IMR-90 (cell line): ENCODE results near the gene TOE1. TPM values are rescaled to one million over a fixed set of nuclear protein-coding genes. Genes with fewer than 3 reads are reported as not detected.

Experiments
- ATAC-seq: fragments of 200-7000 bp; cut with Tn5 transposase; 2 replicates; pipeline ENCODE4 v1.9.1; 2020; ENCODE audit warnings: low read depth, mild to moderate bottlenecking, moderate library complexity
- BruUV-seq: library from RNA; stranded (reverse); fragments of 400-500 nt; replicated peaks from 2 replicates; lab custom pipeline; 2021; lab: Mats Ljungman, UMichigan
- CTCF ChIA-PET: fragments of 300-600 bp; formaldehyde crosslinking; extraction: SDS; loops from one replicate; lab custom pipeline; 2021; ENCODE audit warnings: antibody characterized with exemption; lab: Yijun Ruan, JAX
- POLR2A ChIA-PET: fragments of 300-600 bp; sonication (Branson Sonifier 250); formaldehyde crosslinking; loops from one replicate; lab custom pipeline; 2022; ENCODE audit warnings: antibody characterized with exemption; ENCODE audit not compliant: unreplicated experiment; lab: Charles Lee
- DNase-seq: peaks from one replicate; pipeline ENCODE4 v3.0.0; 2013
- H2AFZ ChIP-seq: replicated peaks from 2 replicates; pipeline ENCODE3; 2013; ENCODE audit warnings: low read length, mild to moderate bottlenecking; ENCODE audit not compliant: poor library complexity
- H2AK5ac ChIP-seq: 2 replicates; pipeline ENCODE4 v1.6.1; 2013; ENCODE audit warnings: low read depth, low read length, inconsistent platforms
- H2AK9ac ChIP-seq: replicated peaks from 2 replicates; pipeline ENCODE3; 2013; ENCODE audit warnings: mild to moderate bottlenecking, low read depth, low read length, moderate library complexity; ENCODE audit not compliant: poor library complexity
- H2BK120ac ChIP-seq: 2 replicates; pipeline ENCODE4 v1.6.1; 2013; ENCODE audit warnings: low read depth, low read length, inconsistent platforms
- H2BK15ac ChIP-seq: 3 replicates; pipeline ENCODE4 v1.6.1; 2013; ENCODE audit warnings: low read depth, low read length, inconsistent platforms
- H2BK20ac ChIP-seq: 2 replicates; pipeline ENCODE4 v1.6.1; 2013; ENCODE audit warnings: low read depth, mild to moderate bottlenecking, inconsistent platforms, low read length, moderate library complexity
- H2BK5ac ChIP-seq: 2 replicates; pipeline ENCODE4 v1.6.1; 2013; ENCODE audit warnings: mild to moderate bottlenecking, low read depth, low read length, inconsistent platforms; ENCODE audit not compliant: poor library complexity, severe bottlenecking
- H3K14ac ChIP-seq: replicated peaks from 2 replicates; pipeline ENCODE4 v1.6.1; 2013; ENCODE audit warnings: low read depth, low read length, inconsistent platforms
- H3K18ac ChIP-seq: 2 replicates; pipeline ENCODE4 v1.6.1; 2013; ENCODE audit warnings: low read depth, low read length, control low read depth
- H3K23ac ChIP-seq: 2 replicates; pipeline ENCODE4 v1.6.1; 2013; ENCODE audit warnings: low read depth, low read length, inconsistent platforms
- H3K27ac ChIP-seq: 2 replicates; pipeline ENCODE4 v1.5.1; 2013; ENCODE audit warnings: mild to moderate bottlenecking, control low read depth, low read length; ENCODE audit not compliant: insufficient read depth
- H3K27me3 ChIP-seq: 2 replicates; pipeline ENCODE4 v1.6.1; 2013; ENCODE audit warnings: low read length; ENCODE audit not compliant: control insufficient read depth, insufficient read depth
- H3K36me3 ChIP-seq: 2 replicates; pipeline ENCODE4 v1.6.1; 2013; ENCODE audit warnings: low read length, mixed read lengths; ENCODE audit not compliant: control insufficient read depth, insufficient read depth
- H3K4ac ChIP-seq: 2 replicates; pipeline ENCODE4 v1.6.1; 2013; ENCODE audit warnings: low read depth, low read length, inconsistent platforms
- H3K4me1 ChIP-seq: 2 replicates; pipeline ENCODE4 v1.6.1; 2013; ENCODE audit warnings: low read length, mixed read lengths; ENCODE audit not compliant: control insufficient read depth, insufficient read depth
- H3K4me2 ChIP-seq: 2 replicates; pipeline ENCODE4 v1.6.1; 2013; ENCODE audit warnings: low read depth, mild to moderate bottlenecking, control low read depth, low read length, moderate library complexity
- H3K4me3 ChIP-seq: 2 replicates; pipeline ENCODE4 v1.5.1; 2013; ENCODE audit warnings: low read depth, mild to moderate bottlenecking, control low read depth, low read length, moderate library complexity; ENCODE audit not compliant: insufficient read depth
- H3K56ac ChIP-seq: 2 replicates; pipeline ENCODE4 v1.6.1; 2013; ENCODE audit warnings: low read length, inconsistent platforms; ENCODE audit not compliant: insufficient read depth; ENCODE audit errors: extremely low read depth
- H3K79me1 ChIP-seq, 2 experiments: 2 replicates each; pipeline ENCODE4 v1.6.1; 2013; ENCODE audit warnings: low read length in 2 of 2, inconsistent platforms in 1 of 2, low read depth in 1 of 2
- H3K9ac ChIP-seq: 2 replicates; pipeline ENCODE4 v1.6.1; 2013; ENCODE audit warnings: low read depth, low read length, control low read depth
- H3K9me1 ChIP-seq: 2 replicates; pipeline ENCODE4 v1.6.1; 2013; ENCODE audit warnings: low read length, inconsistent platforms; ENCODE audit not compliant: insufficient read depth
- H3K9me3 ChIP-seq: 2 replicates; pipeline ENCODE4 v1.6.1; 2013; ENCODE audit warnings: low read length; ENCODE audit not compliant: control insufficient read depth, insufficient read depth
- H4K20me1 ChIP-seq: 2 replicates; pipeline ENCODE4 v1.6.1; 2013; ENCODE audit warnings: low read length, inconsistent platforms; ENCODE audit not compliant: insufficient read depth
- H4K5ac ChIP-seq: 2 replicates; pipeline ENCODE4 v1.6.1; 2013; ENCODE audit warnings: mild to moderate bottlenecking, low read depth, low read length, control low read depth
- H4K8ac ChIP-seq, 2 experiments: 2 replicates each; pipeline ENCODE4 v1.6.1; 2013; ENCODE audit warnings: low read depth in 2 of 2, low read length in 2 of 2, control low read depth in 1 of 2, inconsistent platforms in 1 of 2
- H4K91ac ChIP-seq: 2 replicates; pipeline ENCODE4 v1.6.1; 2013; ENCODE audit warnings: low read depth, low read length, inconsistent platforms; ENCODE audit not compliant: insufficient read depth
- BHLHE40 ChIP-seq: fragments of 150-350 bp; IDR thresholded peaks from 2 replicates; pipeline ENCODE4 v1.6.1; 2016; ENCODE audit warnings: mild to moderate bottlenecking, low read depth, low read length
- CEBPB ChIP-seq: IDR thresholded peaks from 2 replicates; pipeline ENCODE4 v1.6.1; 2012; ENCODE audit warnings: low read depth, low read length, improper control_type of control experiment
- CHD1 ChIP-seq: IDR thresholded peaks from 2 replicates; pipeline ENCODE4 v1.6.1; 2012; ENCODE audit warnings: low read depth, low read length, improper control_type of control experiment
- CTCF ChIP-seq: conservative IDR thresholded peaks from 2 replicates; pipeline ENCODE4 v1.5.1; 2012; ENCODE audit warnings: mild to moderate bottlenecking, low read depth, low read length, improper control_type of control experiment
- FOS ChIP-seq: fragments of 150-350 bp; IDR thresholded peaks from 2 replicates; pipeline ENCODE4 v1.6.1; 2016; ENCODE audit warnings: low read depth, low read length
- MAFK ChIP-seq: IDR thresholded peaks from 2 replicates; pipeline ENCODE4 v1.6.1; 2012; ENCODE audit warnings: low read depth, low read length, improper control_type of control experiment
- POLR2A ChIP-seq: IDR thresholded peaks from 2 replicates; pipeline ENCODE4 v1.6.1; 2012; ENCODE audit warnings: mild to moderate bottlenecking, low read depth, low read length
- RAD21 ChIP-seq: IDR thresholded peaks from 2 replicates; pipeline ENCODE4 v1.6.1; 2012; ENCODE audit warnings: low read length, improper control_type of control experiment
- RCOR1 ChIP-seq: IDR thresholded peaks from 2 replicates; pipeline ENCODE4 v1.6.1; 2012; ENCODE audit warnings: mild to moderate bottlenecking, low read length, improper control_type of control experiment; ENCODE audit not compliant: insufficient replicate concordance
- RFX5 ChIP-seq: IDR thresholded peaks from 2 replicates; pipeline ENCODE4 v1.8.0; 2012; ENCODE audit warnings: low read depth, mild to moderate bottlenecking, low read length, moderate library complexity
- SMC3 ChIP-seq: fragments of 150-350 bp; IDR thresholded peaks from 2 replicates; pipeline ENCODE4 v1.6.1; 2016; ENCODE audit warnings: low read depth, mild to moderate bottlenecking, antibody characterized with exemption, low read length, moderate library complexity
- WGBS, 2 experiments: methylation state at CpG; one replicate each; pipeline versions ENCODE4 v1.1.5 to v1.1.7; 2013; ENCODE audit warnings: missing lambda C conversion rate in 2 of 2; ENCODE audit not compliant: insufficient read length in 1 of 2; ENCODE audit errors: extremely low coverage in 2 of 2; 5-methylcytosine and 5-hydroxymethylcytosine counted together
- dilution Hi-C: fragments of 300-500 bp; cut with HindIII; formaldehyde crosslinking; loops from one replicate; pipeline ENCODE4 v1.14.3; 2018; ENCODE audit warnings: low sequenced_read_pairs; ENCODE audit not compliant: unreplicated experiment
- in situ Hi-C: fragments of 300-500 bp; cut with MboI; formaldehyde crosslinking; loops from 3 replicates; pipeline ENCODE4 v1.14.3; 2019; ENCODE audit warnings: low sequenced_read_pairs, inconsistent platforms, mixed read lengths
- intact Hi-C: fragments of 100-400 bp; cut with micrococcal nuclease; formaldehyde crosslinking; loops from 2 replicates; pipeline ENCODE4 v1.10.0; 2022
- polyA plus RNA-seq, 3 experiments: library from polyadenylated mRNA; depleted of rRNA; stranded (reverse); fragments of >200 nt; gene quantifications; 2 replicates each; pipeline ENCODE4 v1.2.3, GENCODE V29; 2012; ENCODE audit warnings: low replicate concordance in 1 of 3
- total RNA-seq: library from RNA; depleted of rRNA; stranded (reverse); fragments of >200 nt; gene quantifications from 2 replicates; pipeline ENCODE4 v1.2.3, GENCODE V29; 2012
- TF ChIP-seq, protein P1 (sequence below): fragments of 150-350 bp; IDR thresholded peaks from 2 replicates; pipeline ENCODE4 v1.6.1; 2016; ENCODE audit warnings: low read depth, mild to moderate bottlenecking, low read length, moderate library complexity, borderline replicate concordance

The TOE1 gene
- total and polyA plus RNA-seq, 2 of the 4 experiments (the other 2 are of a cell fraction) = 15.5 to 18.6 TPM

GRCh38 chr1:45329445-45329844 is 10.5 kb upstream of the TOE1 start:
- Histone ChIP-seq H4K20me1 (no peaks in the 10 kb centered on the region), H2BK5ac (no peak overlapping the region), H2AFZ (no peak overlapping the region), H3K4me3 (no peak overlapping the region), H3K23ac (no peak overlapping the region), H3K4me2 (no peak overlapping the region), H2AK9ac (no peak overlapping the region), H2BK15ac (no peak overlapping the region), H2BK20ac (no peak overlapping the region), H3K9me3 (no peaks in the 10 kb centered on the region), H3K9me1 (peaks cover 6% of the 10 kb centered on the region), H4K5ac (no peak overlapping the region), H3K4me1 (no peaks in the 10 kb centered on the region), H3K56ac (no peak overlapping the region), H2BK120ac (no peak overlapping the region), H3K27ac (no peak overlapping the region), H3K4ac (no peak overlapping the region), H3K36me3 (peaks cover 17% of the 10 kb centered on the region), H3K18ac (no peak overlapping the region), H4K8ac (no peak overlapping the region), H3K79me1 (no peaks in the 10 kb centered on the region), H3K14ac (no peak overlapping the region), H2AK5ac (no peak overlapping the region), H3K9ac (no peak overlapping the region), H3K27me3 (no peaks in the 10 kb centered on the region), H4K91ac (no peak overlapping the region)
- in situ Hi-C loops (no loop called here), dilution Hi-C loops (no loop called here), intact Hi-C loops (no loop called here)
- DNase-seq (no peak), ATAC-seq (no peak)
- TF ChIP-seq RFX5 (no peak), MAFK (no peak), RCOR1 (no peak), FOS (no peak), CHD1 (no peak), SMC3 (no peak), CTCF (no peak), POLR2A (no peak), RAD21 (no peak), BHLHE40 (no peak), CEBPB (no peak)
- TF ChIP-seq, protein P1, sequence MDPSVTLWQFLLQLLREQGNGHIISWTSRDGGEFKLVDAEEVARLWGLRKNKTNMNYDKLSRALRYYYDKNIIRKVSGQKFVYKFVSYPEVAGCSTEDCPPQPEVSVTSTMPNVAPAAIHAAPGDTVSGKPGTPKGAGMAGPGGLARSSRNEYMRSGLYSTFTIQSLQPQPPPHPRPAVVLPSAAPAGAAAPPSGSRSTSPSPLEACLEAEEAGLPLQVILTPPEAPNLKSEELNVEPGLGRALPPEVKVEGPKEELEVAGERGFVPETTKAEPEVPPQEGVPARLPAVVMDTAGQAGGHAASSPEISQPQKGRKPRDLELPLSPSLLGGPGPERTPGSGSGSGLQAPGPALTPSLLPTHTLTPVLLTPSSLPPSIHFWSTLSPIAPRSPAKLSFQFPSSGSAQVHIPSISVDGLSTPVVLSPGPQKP = no peak
- BruUV-seq = no TSS peak
- ChIA-PET CTCF (no interaction called here), POLR2A (no interaction called here)
- 0% methylated on average over 1 of the region's 4 CpGs; no CpG with 5 or more reads in 1 of the 2 experiments for WGBS, 2 experiments
